Heart right ventricle (tissue), 16 donors: ENCODE data around the gene SYNCRIP. TPM values are rescaled to one million over a fixed set of nuclear protein-coding genes. Genes with fewer than 3 reads are reported as not detected.

ENCODE experiments used
- ATAC-seq, 8 donors: fragments of 200-7000 bp; cut with Tn5 transposase; one replicate each; pipeline ENCODE4 v1.9.1; 2020; ENCODE audit warnings: mild to moderate bottlenecking in 8 of 8, moderate library complexity in 8 of 8, moderate number of reproducible peaks in 1 of 8
- DNase-seq, 2 donors: peaks; one replicate each; pipeline ENCODE4 v3.0.0-alpha.2; 2020
- H3K27ac ChIP-seq, 10 donors: fragments of 200-600 bp; sonication (generic) in 2 of 10; one replicate each; pipeline versions ENCODE4 v1.5.0 to v1.8.0; 2020 to 2022; ENCODE audit warnings: mild to moderate bottlenecking in 3 of 10
- H3K27me3 ChIP-seq, 7 donors: fragments of 200-600 bp; one replicate each; pipeline ENCODE4 v1.8.0; 2021 to 2022; ENCODE audit warnings: mild to moderate bottlenecking in 2 of 7
- H3K36me3 ChIP-seq, 9 donors: fragments of 200-600 bp; sonication (generic) in 1 of 9; one replicate each; pipeline versions ENCODE4 v1.5.0 to v1.8.0; 2020 to 2022; ENCODE audit warnings: mild to moderate bottlenecking in 2 of 9
- H3K4me1 ChIP-seq, 9 donors: fragments of 200-600 bp; sonication (generic) in 1 of 9; one replicate each; pipeline versions ENCODE4 v1.5.0 to v1.8.0; 2020 to 2022; ENCODE audit warnings: mild to moderate bottlenecking in 4 of 9
- H3K4me3 ChIP-seq, 10 donors: fragments of 200-600 bp; sonication (generic) in 2 of 10; one replicate each; pipeline versions ENCODE4 v1.5.0 to v1.8.0; 2020 to 2022; ENCODE audit warnings: mild to moderate bottlenecking in 7 of 10, moderate library complexity in 2 of 10
- H3K9me3 ChIP-seq, 11 donors: fragments of 200-600 bp in 10 of 11; sonication (generic) in 2 of 11; one replicate each; pipeline versions ENCODE4 v1.5.0 to v1.8.0; 2013 to 2022; ENCODE audit warnings: mild to moderate bottlenecking in 2 of 11, control low read depth in 1 of 11, moderate library complexity in 1 of 11
- CTCF ChIP-seq, 9 donors: fragments of 200-600 bp; sonication (generic) in 2 of 9; IDR thresholded peaks; one replicate each; pipeline versions ENCODE4 v1.5.0 to v1.8.0; 2021 to 2022; ENCODE audit warnings: antibody characterized with exemption in 9 of 9, mild to moderate bottlenecking in 5 of 9, moderate library complexity in 1 of 9
- WGBS, 2 donors: extraction: QIAGEN DNeasy Blood & Tissue Kit; methylation state at CpG; one replicate each; pipeline ENCODE4 v1.1.7; 2013; ENCODE audit warnings: inconsistent platforms in 1 of 2; 5-methylcytosine and 5-hydroxymethylcytosine counted together
- intact Hi-C, 10 donors: fragments of 100-400 bp; cut with DNase I; formaldehyde crosslinking; loops; one replicate each; pipeline versions ENCODE4 v1.11.1 to v1.14.2; 2022
- polyA plus RNA-seq, 2 donors: library from polyadenylated mRNA; stranded (reverse); fragments of 200-250 nt; gene quantifications; one replicate each; pipeline ENCODE4 v1.2.3, GENCODE V29; 2013
- total RNA-seq, 10 donors: library from RNA; stranded (reverse); fragmentation: NEBNext Ultra II Directional in 3 of 10; extraction: Animal tissue kit (Norgen Biotek cat#: 25700) in 3 of 10; gene quantifications; one replicate each; pipeline versions ENCODE4 v1.2.1 to v1.2.4, GENCODE V29; 2021 to 2023
- donor health status: Arrhythmogenic right ventricular cardiomyopathy.
- donor health status: ischemic (EF 13 %, LVEDD 7.1; RV severe dilation, severe dysfunction).
- donor health status: healthy with polysubstance abuse.
- donor health status: DM: no; HTN: yes; CAD: no.
- donor health status: DM: no; HTN: no; CAD: no.
- donor health status: ischemic (EF 25% LVEDD 6.9; RV normal size, moderate dysfunction).
- donor health status: ischemic (EF 25% LVEDD 5.7; RV mildly dilated, moderate dysfunction).
- donor health status: healthy.
- donor health status: DM: yes; HTN: yes; CAD: no.
- donor health status: Ischemic cardiomyopathy.
- donor health status: ischemic (EF 35%, LVEDD 5.7; RV mildly dilated, moderate dysfunction).
- donor health status: nonischemic (EF 11% LVEDD 7.7; RV severe dilation, severe dysfunction).
- donor health status: DM: yes; HTN: yes; CAD: no.
- donor health status: PGD.
- donor health status: ischemic (EF 29% LVEDD 5.4; RV normal size, mild dysfunction).
- donor health status: nonischemic (EF 23%, LVEDD 6.1; RV moderate dilation, normal function).

Gene SYNCRIP
- total and polyA plus RNA-seq, 12 donors, result 24.6 to 72.6 (median 58.7) TPM

- WGBS, 2 donors, result 88 to 92% methylated on average over 2 of the region's 2 CpGs
- ATAC-seq, result no peak
- intact Hi-C loops, result no loop called here
- Histone ChIP-seq H3K36me3 (peaks cover 0 to 99% (median 49%) of the 10 kb centered on the region in 9 donors), H3K9me3 (no peaks in the 10 kb centered on the region), H3K27ac (no peak overlapping the region), H3K4me3 (no peak overlapping the region), H3K4me1 (no peaks in the 10 kb centered on the region), H3K27me3 (no peaks in the 10 kb centered on the region)
- DNase-seq, result no peak
- no peak for TF ChIP-seq CTCF (IDR thresholded peaks at IDR 0.05)
These were observed 32.3 kb downstream of the SYNCRIP start for GRCh38 chr6:85610182-85610895.

GRCh38 chr6:85602100-85602499 lies 40.6 kb downstream of the SYNCRIP start:
- TF ChIP-seq CTCF (IDR thresholded peaks at IDR 0.05), result no peak
- Histone ChIP-seq H3K36me3 (peaks cover 0 to 31% (median 0%) of the 10 kb centered on the region in 9 donors), H3K4me1 (no peaks in the 10 kb centered on the region), H3K27ac (no peak overlapping the region), H3K4me3 (no peak overlapping the region), H3K9me3 (no peaks in the 10 kb centered on the region), H3K27me3 (no peaks in the 10 kb centered on the region)
- 87 to 94% methylated on average over 4 of the region's 4 CpGs for WGBS, 2 donors
- DNase-seq (no peak), ATAC-seq (no peak)
- intact Hi-C loops, result no loop called here

- no peak for DNase-seq
- TF ChIP-seq CTCF (IDR thresholded peaks at IDR 0.05), result no peak
- Histone ChIP-seq H3K4me3 (no peak overlapping the region), H3K27ac (no peak overlapping the region), H3K36me3 (peaks cover 0 to 19% (median 0%) of the 10 kb centered on the region in 9 donors), H3K9me3 (no peaks in the 10 kb centered on the region), H3K4me1 (no peaks in the 10 kb centered on the region), H3K27me3 (no peaks in the 10 kb centered on the region)
- intact Hi-C loops, result no loop called here
- 87 to 90% methylated on average over 11 of the region's 11 CpGs for whole genome bisulfite sequencing, 2 donors
- ATAC-seq, result peak in 1 of 8 donors; percentile 23
These were observed 41.9 kb downstream of the SYNCRIP start for GRCh38 chr6:85600713-85601313.

- peak in 6 of 8 donors; percentile 0 to 35 (median 8) for ATAC-seq
- H3K27ac ChIP-seq, result peak overlapping the region; percentile 82 to 99 (median 97)
- intact Hi-C loops, result loop anchor here in 8 of 10 donors (1.0 to 5.0 kb wide), 6 partner anchors 48 to 84 kb away; partner anchors contain the start of gene SYNCRIP (in 6 of the 8)
- no peaks in the 10 kb centered on the region for H3K27me3 ChIP-seq
- TF ChIP-seq CTCF (IDR thresholded peaks at IDR 0.05), result no peak
- no peak for DNase-seq
- peaks cover 0 to 32% (median 27%) of the 10 kb centered on the region in 9 donors for H3K4me1 ChIP-seq
- H3K9me3 ChIP-seq, result no peaks in the 10 kb centered on the region
- 1% methylated on average over 35 of the region's 35 CpGs for WGBS, 2 donors
- H3K36me3 ChIP-seq, result no peaks in the 10 kb centered on the region
- peak overlapping the region; percentile 66 to 97 (median 83) for H3K4me3 ChIP-seq
These were observed 48.3 kb downstream of the SYNCRIP start for GRCh38 chr6:85594197-85594930.
